Body of pancreas (tissue), 4 donors: ENCODE measurements around the gene MYOM1. TPM values are rescaled to one million over a fixed set of nuclear protein-coding genes. Genes with fewer than 3 reads are reported as not detected.

Source experiments
- ATAC-seq: fragments of 150-250 bp; one replicate; pipeline ENCODE4 v1.9.1; 2016
- DNase-seq, 4 donors: peaks; one replicate each; pipeline ENCODE4 v3.0.0-alpha.2; 2019
- H3K27ac ChIP-seq, 4 donors: fragments of 200-600 bp; sonication (generic); 1 replicate in 3 of 4; 2 replicates in 1 of 4; pipeline versions ENCODE4 v1.5.1 to v1.6.1; 2016 to 2019; ENCODE audit warnings: mild to moderate bottlenecking in 1 of 4, mixed read lengths in 1 of 4, moderate library complexity in 1 of 4
- H3K27me3 ChIP-seq, 2 donors: fragments of 200-600 bp; sonication (generic); one replicate each; pipeline ENCODE4 v1.6.0; 2016; ENCODE audit warnings: mild to moderate bottlenecking in 1 of 2
- H3K36me3 ChIP-seq, 2 donors: fragments of 200-600 bp; sonication (generic); replicated peaks in 1 of 2; 2 replicates each; pipeline ENCODE4 v1.5.1; 2016; ENCODE audit warnings: low read depth in 2 of 2; ENCODE audit not compliant: insufficient read depth in 1 of 2
- H3K4me1 ChIP-seq: fragments of 200-600 bp; sonication (generic); one replicate; pipeline ENCODE4 v1.6.0; 2016
- H3K4me3 ChIP-seq, 2 donors: fragments of 200-600 bp; sonication (generic); 1 replicate in 1 of 2; 2 replicates in 1 of 2; pipeline ENCODE4 v1.5.1; 2016 to 2019
- H3K9me3 ChIP-seq, 3 donors: fragments of 200-600 bp; sonication (generic); 1 replicate in 2 of 3; 2 replicates in 1 of 3; pipeline ENCODE4 v1.5.1; 2016
- POLR2A ChIP-seq, 3 donors: fragments of 450-650 bp; IDR thresholded peaks; one replicate each; pipeline ENCODE4 v1.6.1; 2016; ENCODE audit warnings: antibody characterized with exemption in 3 of 3, mild to moderate bottlenecking in 2 of 3
- WGBS, 2 donors: methylation state at CpG; one replicate each; pipeline ENCODE4 v1.1.5; 2017; 5-methylcytosine and 5-hydroxymethylcytosine counted together
- intact Hi-C: fragments of 100-400 bp; cut with DNase I; formaldehyde crosslinking; loops from one replicate; pipeline ENCODE4 v1.15.1; 2023
- total RNA-seq, 2 donors: library from RNA; depleted of rRNA; stranded (reverse); fragments of >200 nt; gene quantifications; one replicate each; pipeline ENCODE4 v1.1.0, GENCODE V29; 2016
- TF ChIP-seq, protein P1 (sequence below), 7 experiments: fragments of 450-650 bp in 4 of 7; fragments of 200-600 bp in 3 of 7; sonication (generic) in 3 of 7; IDR thresholded peaks; one replicate each; pipeline ENCODE4 v1.5.1; 2016 to 2019; ENCODE audit warnings: antibody characterized with exemption in 7 of 7

Gene MYOM1
- total RNA-seq, 2 donors from 2014 or later: 10.9 to 21.8 TPM

DNA sequence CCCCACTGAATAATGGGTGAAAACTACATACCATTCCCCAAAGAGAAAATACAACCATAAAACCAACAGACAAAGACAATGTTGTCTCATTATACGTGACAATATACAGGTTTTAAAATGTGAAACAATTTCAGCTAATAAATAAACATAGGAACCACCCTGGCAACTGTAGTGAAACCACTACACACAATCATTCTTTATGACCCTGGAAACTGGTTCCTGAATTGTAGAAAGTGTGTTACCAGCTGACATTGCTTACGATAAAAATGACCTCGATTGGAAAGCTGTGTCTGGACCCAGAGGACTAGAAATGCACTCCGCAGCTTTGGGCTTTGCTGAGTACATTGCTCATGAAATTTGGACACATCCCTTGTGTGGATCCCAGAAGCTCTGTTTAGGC lies 132.9 kb downstream of the MYOM1 start:
- WGBS, 2 donors: 63 to 64% methylated on average over 4 of the region's 4 CpGs
- H3K27ac ChIP-seq: no peak overlapping the region
- H3K27me3 ChIP-seq: no peaks in the 10 kb centered on the region
- TF ChIP-seq, protein P1, sequence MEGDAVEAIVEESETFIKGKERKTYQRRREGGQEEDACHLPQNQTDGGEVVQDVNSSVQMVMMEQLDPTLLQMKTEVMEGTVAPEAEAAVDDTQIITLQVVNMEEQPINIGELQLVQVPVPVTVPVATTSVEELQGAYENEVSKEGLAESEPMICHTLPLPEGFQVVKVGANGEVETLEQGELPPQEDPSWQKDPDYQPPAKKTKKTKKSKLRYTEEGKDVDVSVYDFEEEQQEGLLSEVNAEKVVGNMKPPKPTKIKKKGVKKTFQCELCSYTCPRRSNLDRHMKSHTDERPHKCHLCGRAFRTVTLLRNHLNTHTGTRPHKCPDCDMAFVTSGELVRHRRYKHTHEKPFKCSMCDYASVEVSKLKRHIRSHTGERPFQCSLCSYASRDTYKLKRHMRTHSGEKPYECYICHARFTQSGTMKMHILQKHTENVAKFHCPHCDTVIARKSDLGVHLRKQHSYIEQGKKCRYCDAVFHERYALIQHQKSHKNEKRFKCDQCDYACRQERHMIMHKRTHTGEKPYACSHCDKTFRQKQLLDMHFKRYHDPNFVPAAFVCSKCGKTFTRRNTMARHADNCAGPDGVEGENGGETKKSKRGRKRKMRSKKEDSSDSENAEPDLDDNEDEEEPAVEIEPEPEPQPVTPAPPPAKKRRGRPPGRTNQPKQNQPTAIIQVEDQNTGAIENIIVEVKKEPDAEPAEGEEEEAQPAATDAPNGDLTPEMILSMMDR (IDR thresholded peaks at IDR 0.05): no peak
- ATAC-seq (no peak), DNase-seq (no peak)
- no peaks in the 10 kb centered on the region for H3K9me3 ChIP-seq
- no peaks in the 10 kb centered on the region for H3K36me3 ChIP-seq
- intact Hi-C loops: no loop called here
- peaks cover 14% of the 10 kb centered on the region for H3K4me1 ChIP-seq
- no peak overlapping the region for H3K4me3 ChIP-seq

GRCh38 chr18:3085612-3086011 lies 134.2 kb downstream of the MYOM1 start:
- intact Hi-C loops: no loop called here
- ATAC-seq (no peak), DNase-seq (no peak)
- TF ChIP-seq, protein P1 (IDR thresholded peaks at IDR 0.05): no peak
- no peak for TF ChIP-seq POLR2A (IDR thresholded peaks at IDR 0.05)
- peaks cover 17% of the 10 kb centered on the region for H3K4me1 ChIP-seq
- no peak overlapping the region for H3K27ac ChIP-seq
- WGBS, 2 donors: 71 to 74% methylated on average over 1 of the region's 1 CpG
- H3K27me3 ChIP-seq: no peaks in the 10 kb centered on the region
- H3K4me3 ChIP-seq: no peak overlapping the region
- no peaks in the 10 kb centered on the region for H3K36me3 ChIP-seq
- H3K9me3 ChIP-seq: no peaks in the 10 kb centered on the region

- Histone ChIP-seq H3K36me3 (no peaks in the 10 kb centered on the region), H3K27me3 (no peaks in the 10 kb centered on the region), H3K27ac (no peak overlapping the region), H3K4me1 (peaks cover 11% of the 10 kb centered on the region), H3K9me3 (no peaks in the 10 kb centered on the region), H3K4me3 (no peak overlapping the region)
- 73 to 81% methylated on average over 3 of the region's 3 CpGs for WGBS, 2 donors
- TF ChIP-seq POLR2A (IDR thresholded peaks at IDR 0.05): no peak
- TF ChIP-seq, protein P1 (IDR thresholded peaks at IDR 0.05): no peak
- intact Hi-C loops: no loop called here
- DNase-seq (no peak), ATAC-seq (no peak)
Measured at GRCh38 chr18:3084206-3084605, 135.6 kb downstream of the MYOM1 start.

DNA sequence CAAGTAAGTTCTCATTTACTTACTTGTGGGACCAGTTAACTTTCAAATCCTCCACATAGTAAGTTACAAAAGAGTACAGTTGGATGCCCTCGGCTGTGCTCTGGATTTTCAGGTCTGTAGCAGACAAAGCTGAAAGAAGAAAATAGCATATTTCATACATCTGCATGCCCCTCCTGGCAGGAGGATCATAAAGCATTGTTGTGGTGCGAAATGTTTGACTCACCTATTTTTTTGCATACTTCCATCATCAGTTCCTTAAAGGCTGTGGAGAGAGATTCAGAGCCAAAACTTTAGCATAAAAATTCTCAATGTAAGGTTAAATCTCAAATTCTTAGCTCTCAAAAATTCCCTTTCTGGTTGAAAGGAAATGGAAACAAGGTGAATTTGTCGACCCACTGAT lies 136.0 kb downstream of the MYOM1 start:
- WGBS, 2 donors: 58 to 61% methylated on average over 3 of the region's 3 CpGs
- intact Hi-C loops: no loop called here
- H3K27me3 ChIP-seq: no peaks in the 10 kb centered on the region
- ATAC-seq (no peak), DNase-seq (no peak)
- H3K27ac ChIP-seq: no peak overlapping the region
- H3K4me3 ChIP-seq: no peak overlapping the region
- H3K9me3 ChIP-seq: no peaks in the 10 kb centered on the region
- TF ChIP-seq, protein P1 (IDR thresholded peaks at IDR 0.05): no peak
- TF ChIP-seq POLR2A (IDR thresholded peaks at IDR 0.05): no peak
- H3K4me1 ChIP-seq: peaks cover 10% of the 10 kb centered on the region
- H3K36me3 ChIP-seq: no peaks in the 10 kb centered on the region

DNA sequence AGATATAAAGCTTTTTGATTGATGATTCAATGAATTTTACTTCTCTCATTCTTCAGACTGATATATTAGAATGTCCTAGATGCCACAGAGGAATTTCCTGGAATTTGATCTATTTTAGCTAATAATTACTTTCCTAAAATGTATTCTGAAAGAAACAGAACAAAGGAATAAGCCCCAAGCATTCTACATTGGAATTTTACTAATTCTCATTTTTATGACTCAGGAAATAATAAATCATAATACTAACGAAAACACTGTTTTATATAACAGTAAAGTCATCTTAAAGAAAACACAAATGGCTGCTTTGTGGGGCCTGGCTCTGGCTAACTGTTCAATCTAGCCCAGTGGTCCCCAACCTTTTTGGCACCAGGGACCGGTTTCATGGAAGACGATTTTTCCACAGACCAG lies 138.2 kb downstream of the MYOM1 start:
- ATAC-seq (no peak), DNase-seq (no peak)
- no peak overlapping the region for H3K4me3 ChIP-seq
- no peaks in the 10 kb centered on the region for H3K36me3 ChIP-seq
- TF ChIP-seq POLR2A (IDR thresholded peaks at IDR 0.05): no peak
- TF ChIP-seq, protein P1 (IDR thresholded peaks at IDR 0.05): no peak
- no peaks in the 10 kb centered on the region for H3K9me3 ChIP-seq
- no peaks in the 10 kb centered on the region for H3K27me3 ChIP-seq
- peak overlapping the region in 1 of 4 donors; percentile 26 for H3K27ac ChIP-seq
- 61 to 69% methylated on average over 3 of the region's 3 CpGs for WGBS, 2 donors
- intact Hi-C loops: no loop called here
- H3K4me1 ChIP-seq: peaks cover 6% of the 10 kb centered on the region
